Embryonic facial prominence (tissue), 1 donor: Measurements from ENCODE around the gene SYNRG.
"Not testable (repeated sequence)": the region's sequence is repeated elsewhere in the genome, so short reads cannot be mapped to it uniquely, and the experiment has no call there.

Source experiments
- DNase-seq: peaks from one replicate; pipeline ENCODE4 v3.0.0-alpha.2; 2016; ENCODE audit errors: extremely low spot score

The SYNRG gene

GRCh38 chr17:37609170-37610040, at the start of gene SYNRG:
SYNRG (minus strand) TSS chr17:37609418; CDS start chr17:37609355, 63 bp downstream.
- peak; percentile 88 for DNase-seq

GRCh38 chr17:37657202-37657601, 48.0 kb upstream of the SYNRG start:
- DNase-seq = no peak

GRCh38 chr17:37651849-37652248, 42.6 kb upstream of the SYNRG start:
- DNase-seq = no peak

- no peak for DNase-seq
Measured at GRCh38 chr17:37650419-37651003, 41.3 kb upstream of the SYNRG start.

- DNase-seq = no peak
Measured at GRCh38 chr17:37648555-37648954, 39.3 kb upstream of the SYNRG start.

GRCh38 chr17:37647856-37648255, 38.6 kb upstream of the SYNRG start:
- no peak for DNase-seq

- DNase-seq = no peak
Measured at GRCh38 chr17:37643869-37644268, 34.7 kb upstream of the SYNRG start.

GRCh38 chr17:37643118-37643766, 34.0 kb upstream of the SYNRG start, which contains the start of gene DDX52:
DDX52 (minus strand) TSS chr17:37643446; CDS start chr17:37643420, 26 bp downstream.
- DNase-seq = peak; percentile 81

- DNase-seq = no peak
Measured at GRCh38 chr17:37642681-37643080, 33.5 kb upstream of the SYNRG start.

- no peak for DNase-seq
Measured at GRCh38 chr17:37640015-37640414, 30.8 kb upstream of the SYNRG start.

GRCh38 chr17:37637956-37638355, 28.7 kb upstream of the SYNRG start:
- no peak for DNase-seq

- not testable (repeated sequence) for DNase-seq
Measured at GRCh38 chr17:37616430-37616829, 7.2 kb upstream of the SYNRG start.

- no peak for DNase-seq
Measured at GRCh38 chr17:37614823-37615222, 5.6 kb upstream of the SYNRG start.

GRCh38 chr17:37614391-37614790, 5.2 kb upstream of the SYNRG start:
- DNase-seq = no peak

- DNase-seq = no peak
Measured at GRCh38 chr17:37610971-37611370, 1.8 kb upstream of the SYNRG start.

GRCh38 chr17:37610041-37610420, 813 bp upstream of the SYNRG start:
- DNase-seq = not testable (repeated sequence)

GRCh38 chr17:37608351-37609169, 658 bp downstream of the SYNRG start:
- DNase-seq = peak; percentile 28

GRCh38 chr17:37607637-37608331, 1.4 kb downstream of the SYNRG start:
- DNase-seq = no peak

GRCh38 chr17:37605813-37606505, 3.3 kb downstream of the SYNRG start:
- no peak for DNase-seq

GRCh38 chr17:37605081-37605480, 4.1 kb downstream of the SYNRG start:
- DNase-seq = no peak

GRCh38 chr17:37604556-37604955, 4.7 kb downstream of the SYNRG start:
- DNase-seq = no peak
